GM12865 (cell line): ENCODE data around the gene CNTNAP4.

Experiments
- DNase-seq: peaks from one replicate; pipeline ENCODE4 v3.0.0; 2010; ENCODE audit warnings: low read depth
- H3K4me3 ChIP-seq: 2 replicates; pipeline ENCODE4 v1.5.1; 2011; ENCODE audit warnings: mild to moderate bottlenecking, low read depth, low read length, control low read depth
- CTCF ChIP-seq: IDR thresholded peaks from 2 replicates; pipeline ENCODE4 v1.5.1; 2011; ENCODE audit warnings: low read length, control low read depth, low read depth, inconsistent platforms; ENCODE audit not compliant: insufficient read depth; ENCODE audit errors: missing control alignments

Gene CNTNAP4

GRCh38 chr16:76335180-76335974 is 58.2 kb downstream of the CNTNAP4 start:
- H3K4me3 ChIP-seq: no peak overlapping the region
- no peak for DNase-seq
- no peak for TF ChIP-seq CTCF

GRCh38 chr16:76336112-76336511 is 58.9 kb downstream of the CNTNAP4 start:
- no peak for TF ChIP-seq CTCF
- DNase-seq: no peak
- H3K4me3 ChIP-seq: no peak overlapping the region

- no peak for DNase-seq
- no peak overlapping the region for H3K4me3 ChIP-seq
- TF ChIP-seq CTCF: no peak
Measured at GRCh38 chr16:76338472-76338871, 61.3 kb downstream of the CNTNAP4 start.

- H3K4me3 ChIP-seq: no peak overlapping the region
- no peak for TF ChIP-seq CTCF
- DNase-seq: no peak
Measured at GRCh38 chr16:76343769-76344168, 66.6 kb downstream of the CNTNAP4 start.

- no peak for TF ChIP-seq CTCF
- no peak for DNase-seq
- no peak overlapping the region for H3K4me3 ChIP-seq
Measured at GRCh38 chr16:76345163-76345661, 68.0 kb downstream of the CNTNAP4 start.

- no peak for DNase-seq
- no peak for TF ChIP-seq CTCF
Measured at GRCh38 chr16:76346210-76346609, 69.0 kb downstream of the CNTNAP4 start.

GRCh38 chr16:76351441-76351840 is 74.2 kb downstream of the CNTNAP4 start:
- no peak for TF ChIP-seq CTCF
- DNase-seq: no peak
- no peak overlapping the region for H3K4me3 ChIP-seq

More at GRCh38 chr16:76346210-76346609, 69.0 kb downstream of the CNTNAP4 start:
- no peak overlapping the region for H3K4me3 ChIP-seq
